Hepatocyte (in vitro differentiated cells): ENCODE results near the gene PRSS8.

Experiments
- CTCF ChIP-seq: fragments of 200-600 bp; sonication (generic); IDR thresholded peaks from 2 replicates; pipeline ENCODE4 v1.5.1; 2016; ENCODE audit warnings: antibody characterized with exemption, mild to moderate bottlenecking; ENCODE audit not compliant: poor library complexity
- EZH2 ChIP-seq: fragments of 200-600 bp; sonication (generic); IDR thresholded peaks from 2 replicates; pipeline ENCODE4 v1.6.1; 2016; ENCODE audit warnings: antibody characterized with exemption, mild to moderate bottlenecking, borderline replicate concordance
- EZH2phosphoT487 ChIP-seq: fragments of 200-600 bp; sonication (generic); IDR thresholded peaks from one replicate; pipeline ENCODE4 v1.6.1; 2018; ENCODE audit warnings: antibody characterized with exemption, mild to moderate bottlenecking, low read depth, moderate library complexity; ENCODE audit not compliant: unreplicated experiment, severe bottlenecking

GRCh38 chr16:31136287-31136662 is 748 bp upstream of the PRSS8 start:
- TF ChIP-seq CTCF (no peak), EZH2 (no peak), EZH2phosphoT487 (no peak)
